Activated B cell treated with CpG ODN at 0.5 μM for 24 hours (primary cell): Measurements from ENCODE around the gene CASTOR1. TPM values are rescaled to one million over a fixed set of nuclear protein-coding genes. Genes with fewer than 3 reads are reported as not detected.

ENCODE experiments used
- ATAC-seq: fragments of 200-7000 bp; cut with Tn5 transposase; one replicate; pipeline ENCODE4 v1.10.0; 2021; ENCODE audit warnings: low read depth, mild to moderate bottlenecking, moderate library complexity
- CTCF ChIA-PET: fragments of 350-600 bp; sonication (Branson Sonifier 250); formaldehyde crosslinking; loops from one replicate; lab custom pipeline; 2021; ENCODE audit warnings: antibody characterized with exemption; lab: Charles Lee
- POLR2A ChIA-PET: fragments of 350-600 bp; sonication (Branson Sonifier 250); formaldehyde crosslinking; loops from one replicate; lab custom pipeline; 2021; ENCODE audit warnings: antibody characterized with exemption; lab: Charles Lee
- DNase-seq: peaks from one replicate; pipeline ENCODE4 v3.0.0; 2022
- H3K27ac Mint-ChIP-seq: one replicate; pipeline ENCODE4 v1.8.0; 2020; ENCODE audit warnings: mixed read lengths
- H3K27me3 Mint-ChIP-seq: one replicate; pipeline ENCODE4 v1.8.0; 2021; ENCODE audit warnings: mixed read lengths
- H3K36me3 Mint-ChIP-seq: one replicate; pipeline ENCODE4 v1.8.0; 2021; ENCODE audit warnings: low read depth, mixed read lengths
- H3K4me1 Mint-ChIP-seq: one replicate; pipeline ENCODE4 v1.8.0; 2021; ENCODE audit warnings: mixed read lengths
- H3K4me3 Mint-ChIP-seq: one replicate; pipeline ENCODE4 v1.8.0; 2020; ENCODE audit warnings: mild to moderate bottlenecking, mixed read lengths
- H3K9me3 Mint-ChIP-seq: one replicate; pipeline ENCODE4 v1.8.0; 2020; ENCODE audit warnings: mixed read lengths
- CTCF ChIP-seq: fragments of 200-600 bp; IDR thresholded peaks from one replicate; pipeline ENCODE4 v1.8.0; 2022; ENCODE audit warnings: antibody characterized with exemption, mild to moderate bottlenecking
- intact Hi-C: fragments of 100-400 bp; cut with micrococcal nuclease; formaldehyde crosslinking; loops from one replicate; pipeline ENCODE4 v1.15.1; 2024
- total RNA-seq: library from RNA; stranded (reverse); gene quantifications from 2 replicates; pipeline ENCODE4 v1.2.3, GENCODE V29; 2022

Gene CASTOR1
- total RNA-seq, 1 donor from 2014 or later = 2.4 TPM

GRCh38 chr22:30267382-30268302 is 21.7 kb downstream of the CASTOR1 start:
- H3K4me1 Mint-ChIP-seq = peaks cover 32% of the 10 kb centered on the region
- CTCF ChIA-PET = interaction anchor here (5.5 kb wide), 1 partner anchor 20 kb away, joined by 44 read pairs; the partner anchor contains the start of gene CASTOR1
- peaks cover 11% of the 10 kb centered on the region for H3K36me3 Mint-ChIP-seq
- DNase-seq (no peak), ATAC-seq (no peak)
- H3K9me3 Mint-ChIP-seq = no peaks in the 10 kb centered on the region
- intact Hi-C loops = loop anchor here (2.0 to 10.0 kb wide), 5 partner anchors 325 to 1023 kb away; partner anchors contain the start of genes NF2, PES1 and SMTN
- POLR2A ChIA-PET = interaction anchor here (0.7 to 2.7 kb wide), 4 partner anchors 59 to 701 kb away, joined by 3 to 10 read pairs (median 5); partner anchors contain the start of genes CCDC157, MORC2, SF3A1 and TBC1D10A
- H3K27me3 Mint-ChIP-seq = no peaks in the 10 kb centered on the region
- peak overlapping the region; percentile 91 for H3K4me3 Mint-ChIP-seq
- peak overlapping the region; percentile 97 for H3K27ac Mint-ChIP-seq
- TF ChIP-seq CTCF = no peak

- H3K27ac Mint-ChIP-seq = peak within 1 kb of the TSS; percentile 97
- peaks cover 32% of the 10 kb centered on the region for H3K4me1 Mint-ChIP-seq
- intact Hi-C loops = loop anchor here (1.0 to 10.0 kb wide), 7 partner anchors 23 to 1024 kb away; partner anchors contain the start of genes CASTOR1, NF2, PES1 and SF3A1
- H3K27me3 Mint-ChIP-seq = no peaks in the 10 kb centered on the region
- no peak for TF ChIP-seq CTCF
- H3K36me3 Mint-ChIP-seq = peaks cover 11% of the 10 kb centered on the region
- DNase-seq = peak; percentile 56
- no peaks in the 10 kb centered on the region for H3K9me3 Mint-ChIP-seq
- ATAC-seq = peak; percentile 35
- CTCF ChIA-PET = interaction anchor here (5.5 kb wide), 1 partner anchor 21 kb away, joined by 44 read pairs; the partner anchor contains the start of gene CASTOR1
- peak within 1 kb of the TSS; percentile 91 for H3K4me3 Mint-ChIP-seq
- POLR2A ChIA-PET = interaction anchor here (0.7 to 2.7 kb wide), 6 partner anchors 21 to 702 kb away, joined by 3 to 10 read pairs (median 4); partner anchors contain the start of genes CCDC157, MORC2, SF3A1 and TBC1D10A
These were observed 22.6 kb downstream of the CASTOR1 start, which contains the start of gene OSM for GRCh38 chr22:30266445-30267381. Gene OSM (minus strand): TSS chr22:30266851. CDS start chr22:30266799, 52 bp downstream.

GRCh38 chr22:30265823-30266444 is 23.4 kb downstream of the CASTOR1 start:
- intact Hi-C loops = loop anchor here (1.0 to 10.0 kb wide), 8 partner anchors 23 to 1025 kb away; partner anchors contain the start of genes CASTOR1, NF2, PES1 and SF3A1
- Mint-ChIP-seq H3K27ac (peak overlapping the region; percentile 97), H3K4me1 (peaks cover 32% of the 10 kb centered on the region), H3K4me3 (peak overlapping the region; percentile 91), H3K27me3 (no peaks in the 10 kb centered on the region), H3K9me3 (no peaks in the 10 kb centered on the region), H3K36me3 (peaks cover 11% of the 10 kb centered on the region)
- ChIA-PET POLR2A (interaction anchor here (0.5 to 2.7 kb wide), 4 partner anchors 22 to 685 kb away, joined by 3 to 10 read pairs (median 5); partner anchors contain the start of genes CCDC157, NIPSNAP1, SF3A1 and TBC1D10A), CTCF (interaction anchor here (1.4 to 5.5 kb wide), 3 partner anchors 22 to 158 kb away, joined by 3 to 44 read pairs (median 27); partner anchors contain the start of genes CASTOR1 and RNF215)
- no peak for TF ChIP-seq CTCF
- peak; percentile 71 for DNase-seq
- ATAC-seq = peak; percentile 83

GRCh38 chr22:30265131-30265720 is 24.1 kb downstream of the CASTOR1 start:
- peaks cover 7% of the 10 kb centered on the region for H3K36me3 Mint-ChIP-seq
- no peak for ATAC-seq
- DNase-seq = no peak
- ChIA-PET POLR2A (no interaction called here), CTCF (interaction anchor here (1.2 to 5.5 kb wide), 5 partner anchors 20 to 157 kb away, joined by 3 to 44 read pairs (median 27); partner anchors contain the start of genes CASTOR1 and RNF215)
- peak overlapping the region; percentile 97 for H3K27ac Mint-ChIP-seq
- intact Hi-C loops = loop anchor here (1.0 to 10.0 kb wide), 5 partner anchors 62 to 817 kb away; partner anchors contain the start of genes NF2, PES1 and SMTN
- TF ChIP-seq CTCF = no peak
- H3K4me3 Mint-ChIP-seq = peak overlapping the region; percentile 91
- H3K9me3 Mint-ChIP-seq = no peaks in the 10 kb centered on the region
- H3K27me3 Mint-ChIP-seq = no peaks in the 10 kb centered on the region
- H3K4me1 Mint-ChIP-seq = peaks cover 32% of the 10 kb centered on the region
